GM19455 (cell line): ENCODE results near the gene CDHR1.
"Not testable (repeated sequence)": the region's sequence is repeated elsewhere in the genome, so short reads cannot be mapped to it uniquely, and the experiment has no call there.

Experiments used
- ATAC-seq: cut with Tn5 transposase; IDR thresholded peaks from one replicate; pipeline ENCODE4 v1.9.1; 2021; ENCODE audit not compliant: unreplicated experiment

The CDHR1 gene

DNA sequence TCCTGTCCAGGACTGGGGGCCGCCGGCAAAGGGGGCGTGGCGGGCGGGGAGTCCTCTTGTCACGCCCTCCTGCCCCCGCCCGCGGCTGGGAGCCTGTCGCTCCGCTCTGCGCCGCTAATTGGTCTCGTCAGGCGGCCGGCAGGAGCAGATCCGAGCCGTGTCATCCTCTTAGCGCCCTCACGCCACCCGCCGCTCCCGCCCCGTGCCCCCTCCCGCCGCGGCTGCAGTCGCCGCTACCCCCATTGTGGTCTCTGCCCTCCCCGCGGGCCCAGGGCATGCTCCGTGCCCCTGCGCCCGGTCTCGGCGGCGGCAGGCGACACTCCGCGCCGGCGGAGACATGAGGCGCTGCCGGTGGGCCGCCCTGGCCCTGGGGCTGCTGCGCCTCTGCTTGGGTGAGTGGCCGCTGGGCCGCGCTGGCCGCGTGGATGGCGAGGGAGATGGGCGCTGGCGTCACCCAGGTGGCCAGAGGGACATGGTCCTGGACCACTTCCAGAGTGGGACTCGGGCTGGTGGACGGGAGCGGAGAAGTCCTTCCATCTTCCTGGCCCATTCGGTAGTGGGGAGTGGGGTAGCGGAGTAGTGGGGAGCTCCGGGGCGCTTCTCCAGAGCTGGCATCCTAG, at the start of gene CDHR1:
Gene CDHR1 (plus strand): TSS at position 114 of the 620 bp plus-strand sequence. CDS start 224 bp downstream, at position 338.
- ATAC-seq: peak; percentile 71

GRCh38 chr10:84147347-84147746, 47.0 kb upstream of the CDHR1 start:
- ATAC-seq: no peak

GRCh38 chr10:84148006-84148597, 46.2 kb upstream of the CDHR1 start:
- ATAC-seq: not testable (repeated sequence)

- ATAC-seq: no peak
Observed at GRCh38 chr10:84149854-84150253, 44.5 kb upstream of the CDHR1 start.

GRCh38 chr10:84152769-84153168, 41.6 kb upstream of the CDHR1 start:
- no peak for ATAC-seq

- no peak for ATAC-seq
Observed at GRCh38 chr10:84155521-84155920, 38.8 kb upstream of the CDHR1 start.

DNA sequence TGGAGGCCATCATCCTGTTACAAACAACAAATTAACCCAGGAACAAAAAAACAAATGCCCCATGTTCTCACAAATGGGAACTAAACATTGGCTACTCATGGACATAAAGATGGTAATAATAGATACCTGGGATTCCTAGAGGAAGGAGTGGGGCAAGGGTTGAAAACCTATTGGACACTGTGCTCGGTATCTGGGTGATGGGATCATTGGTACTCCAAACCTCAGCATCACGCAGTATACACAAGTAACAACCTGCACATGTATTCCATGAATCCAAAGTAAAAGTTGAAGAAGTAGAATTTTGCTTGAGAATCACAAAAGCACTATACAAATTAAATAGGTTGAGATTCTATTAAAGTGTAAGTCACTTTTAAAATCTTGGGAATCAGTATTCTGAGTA, 38.3 kb upstream of the CDHR1 start:
- ATAC-seq: no peak

DNA sequence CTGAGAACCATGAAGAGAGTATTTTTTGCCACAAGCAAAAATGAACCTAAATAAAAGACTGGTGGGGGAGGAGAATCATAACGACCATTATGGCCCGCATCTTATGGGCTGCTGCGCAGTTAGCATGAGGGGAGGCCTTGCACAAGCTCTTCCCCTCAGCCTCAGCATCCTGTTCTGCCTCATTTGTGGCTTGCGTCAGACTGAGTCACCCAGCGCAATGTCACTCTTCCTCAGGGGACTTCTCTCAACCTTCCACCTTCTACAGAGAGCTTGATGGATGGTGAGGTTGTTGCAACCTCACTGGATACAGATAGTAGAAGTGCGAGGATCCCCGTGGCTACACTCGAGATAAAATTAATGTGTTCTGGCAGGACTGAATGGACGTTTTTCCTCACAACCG, 37.6 kb upstream of the CDHR1 start:
- no peak for ATAC-seq

DNA sequence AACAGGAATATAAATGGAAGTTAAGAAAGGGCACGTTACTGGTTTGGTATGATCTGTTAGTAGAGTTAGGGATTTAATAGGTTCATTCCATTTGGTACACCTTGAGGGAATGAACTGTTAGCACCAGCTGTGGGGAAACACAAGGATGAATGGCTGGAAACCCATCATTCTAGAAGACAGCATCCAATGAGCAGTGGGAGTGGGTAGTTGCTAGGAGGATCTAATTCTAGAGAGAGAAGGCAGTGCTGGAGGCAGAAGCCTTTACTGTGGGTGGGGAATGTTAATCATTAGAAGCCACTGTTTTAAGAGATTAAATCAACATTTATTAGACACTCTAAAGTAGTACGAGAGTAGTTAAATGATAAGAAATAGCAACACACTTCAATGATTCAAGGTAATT, 36.3 kb upstream of the CDHR1 start:
- no peak for ATAC-seq

GRCh38 chr10:84158550-84158949, 35.8 kb upstream of the CDHR1 start:
- no peak for ATAC-seq

DNA sequence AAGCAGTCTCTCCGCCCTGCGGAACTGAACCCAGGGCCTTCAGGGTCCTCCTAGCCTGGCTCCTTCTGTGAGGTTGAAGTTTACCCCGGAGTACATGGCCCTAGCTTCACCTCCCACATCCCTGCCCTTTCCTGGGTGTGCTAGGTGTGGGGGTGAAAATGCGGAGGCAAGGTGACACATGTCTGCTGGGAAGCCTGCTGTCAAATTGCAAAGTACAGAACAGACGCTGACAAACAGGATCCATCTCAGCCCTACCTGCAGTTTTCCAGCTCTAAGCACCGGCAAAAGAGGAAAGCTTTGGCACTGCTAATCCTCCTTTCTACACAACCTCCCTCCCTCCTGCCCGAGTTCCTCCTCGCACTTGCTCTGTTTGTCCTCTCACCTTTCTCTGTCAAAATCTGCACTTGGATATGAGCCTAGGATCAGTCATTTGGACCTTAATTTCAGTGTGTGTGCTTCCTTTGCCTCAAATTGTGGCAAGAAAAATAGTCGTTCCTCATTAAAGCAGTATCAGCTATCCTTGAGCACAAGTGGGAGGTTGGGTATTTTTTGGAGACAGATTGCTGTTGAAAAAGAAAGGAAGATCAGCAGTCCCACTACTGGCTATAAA, 35.2 kb upstream of the CDHR1 start:
- no peak for ATAC-seq

- ATAC-seq: no peak
Observed at GRCh38 chr10:84160663-84161362, 33.5 kb upstream of the CDHR1 start.

DNA sequence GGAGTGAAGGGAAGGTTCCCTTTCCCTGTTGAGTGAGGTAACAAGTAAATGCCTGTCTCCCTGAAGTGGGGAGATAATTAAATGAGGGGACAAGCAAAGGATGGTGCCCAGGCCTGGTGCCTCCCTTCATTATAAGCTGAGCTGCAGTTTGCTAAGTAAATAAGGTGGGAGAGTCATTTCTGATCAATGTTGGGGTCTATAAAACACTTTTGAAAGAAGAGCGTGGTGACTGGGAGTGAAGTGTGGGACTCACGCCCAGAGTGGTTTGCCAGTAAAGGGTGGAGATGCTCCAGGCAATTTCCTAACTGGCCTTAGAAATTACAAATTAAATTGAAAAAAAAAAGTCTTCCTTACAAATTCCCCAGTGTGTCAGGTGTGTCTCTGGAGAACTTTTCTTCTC, 30.3 kb upstream of the CDHR1 start:
- ATAC-seq: no peak

GRCh38 chr10:84164442-84164841, 29.9 kb upstream of the CDHR1 start:
- no peak for ATAC-seq

GRCh38 chr10:84166620-84167288, 27.6 kb upstream of the CDHR1 start:
- no peak for ATAC-seq

DNA sequence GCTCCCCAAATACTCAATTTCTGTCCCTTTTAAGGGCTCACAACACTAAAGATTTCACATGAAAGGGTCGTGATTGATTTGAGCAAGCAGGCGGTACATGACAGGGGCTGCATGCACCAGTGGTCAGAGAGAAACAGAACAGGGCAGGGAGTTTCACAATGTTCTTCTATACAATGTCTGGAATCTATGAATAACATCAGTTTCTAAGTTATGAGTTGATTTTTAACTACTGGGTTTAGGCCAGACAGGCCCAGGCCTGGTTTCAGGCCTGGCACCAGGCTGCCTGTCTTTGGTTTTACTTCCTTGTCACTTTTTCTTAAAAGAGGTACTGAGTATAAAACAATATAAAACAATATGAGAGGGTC, 27.1 kb upstream of the CDHR1 start:
- ATAC-seq: not testable (repeated sequence)

DNA sequence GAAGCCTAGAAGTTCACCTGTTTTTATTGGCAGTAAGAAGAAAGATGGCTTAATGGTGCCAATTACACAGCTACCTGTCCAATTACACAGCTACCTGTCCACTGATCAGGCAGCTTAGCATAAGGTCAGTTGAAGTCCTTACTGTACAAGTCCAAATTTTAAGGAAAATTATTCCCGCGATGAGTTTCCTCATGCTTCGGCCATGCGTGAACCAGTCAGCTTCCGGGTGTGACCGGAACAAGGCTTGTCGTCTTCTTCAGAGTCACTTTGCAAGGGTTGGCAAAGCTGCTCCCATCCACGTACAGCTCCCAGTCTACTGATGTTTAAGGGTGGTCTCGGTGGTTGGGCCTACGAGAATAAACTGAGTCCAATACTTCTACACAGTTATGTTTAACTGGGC, 26.0 kb upstream of the CDHR1 start:
- ATAC-seq: not testable (repeated sequence)

DNA sequence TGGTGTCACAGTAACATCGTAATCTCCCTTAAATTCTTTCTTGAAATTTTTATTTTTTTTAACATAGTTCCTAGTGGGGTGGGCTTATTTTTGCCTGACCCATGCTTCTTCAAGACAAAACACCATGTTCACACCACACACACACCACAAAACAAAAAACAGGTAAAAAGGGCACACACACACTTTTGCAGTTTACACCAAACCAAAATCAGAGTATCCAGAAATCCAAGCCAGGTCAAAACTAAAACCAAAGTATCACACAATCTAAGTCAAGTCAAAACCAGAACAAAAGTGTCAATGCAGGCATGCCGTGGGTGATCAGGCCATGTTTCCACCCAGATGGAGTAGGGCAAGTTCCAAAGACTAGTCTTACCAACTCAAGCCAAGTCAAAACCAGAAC, 23.1 kb upstream of the CDHR1 start:
- ATAC-seq: not testable (repeated sequence)

- peak; percentile 34 for ATAC-seq
Observed at GRCh38 chr10:84171700-84172466, 22.5 kb upstream of the CDHR1 start.

GRCh38 chr10:84172467-84173356, 21.6 kb upstream of the CDHR1 start:
- peak; percentile 56 for ATAC-seq
